Hematopoietic multipotent progenitor cell treated with erythropoietin and hydrocortisone succinate and interleukin-3 and kit ligand, for 15 days (in vitro differentiated cells): Measurements from ENCODE around the gene KIF26B.

Experiments used
- DNase-seq: peaks from one replicate; pipeline ENCODE4 v3.0.0-alpha.2; 2015; ENCODE audit warnings: low spot score

KIF26B gene

DNA sequence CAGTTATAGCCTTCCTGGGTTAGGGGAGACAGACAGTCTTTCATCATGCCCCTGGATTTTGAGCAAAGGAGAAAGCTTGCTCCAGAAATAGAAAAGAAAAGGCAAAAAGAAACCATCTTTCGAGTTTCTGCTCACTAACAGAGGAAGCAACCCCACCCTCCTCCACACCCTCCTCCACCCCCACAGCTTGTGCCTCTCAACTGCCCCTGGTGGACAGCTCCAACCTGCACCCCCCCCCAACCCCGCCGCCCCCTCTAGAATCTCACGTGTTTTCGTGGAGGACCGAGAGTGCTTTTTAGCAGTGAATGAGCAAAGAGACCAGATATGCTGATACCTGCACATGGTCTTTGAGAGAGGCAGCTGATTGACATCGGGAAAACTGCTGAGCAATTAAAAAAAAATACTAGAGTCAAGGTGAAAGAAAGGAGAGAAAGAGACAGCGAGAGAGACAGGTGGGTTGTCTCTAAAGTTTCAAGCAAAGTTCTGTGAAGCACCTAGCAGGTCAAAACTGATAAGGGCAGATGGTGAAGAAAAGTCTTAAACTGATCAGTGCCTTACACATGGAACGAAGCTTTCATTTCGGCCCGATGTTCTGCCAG lies 358.3 kb downstream of the KIF26B start:
- no peak for DNase-seq

GRCh38 chr1:245516284-245516759 lies 361.5 kb downstream of the KIF26B start:
- DNase-seq = no peak

DNA sequence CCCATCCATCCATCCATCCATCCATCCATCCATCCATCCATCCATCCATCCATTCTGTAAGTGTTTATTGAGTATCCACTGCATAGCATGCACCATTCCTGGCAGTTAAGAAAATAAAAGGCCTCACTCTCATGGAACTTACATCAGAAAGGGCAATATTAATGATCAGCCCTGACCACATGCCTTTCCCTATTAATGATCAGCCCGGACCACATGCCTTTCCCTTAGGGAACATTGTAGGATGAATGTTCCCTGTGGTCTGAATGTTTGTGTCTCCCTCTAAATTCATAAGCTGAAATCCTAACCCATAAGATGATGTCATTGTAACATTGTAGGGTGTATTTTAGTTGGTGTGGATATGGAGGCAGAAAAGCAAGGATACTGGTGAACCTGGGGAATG lies 365.8 kb downstream of the KIF26B start:
- DNase-seq = no peak

GRCh38 chr1:245526141-245526540 lies 371.4 kb downstream of the KIF26B start:
- DNase-seq = no peak

DNA sequence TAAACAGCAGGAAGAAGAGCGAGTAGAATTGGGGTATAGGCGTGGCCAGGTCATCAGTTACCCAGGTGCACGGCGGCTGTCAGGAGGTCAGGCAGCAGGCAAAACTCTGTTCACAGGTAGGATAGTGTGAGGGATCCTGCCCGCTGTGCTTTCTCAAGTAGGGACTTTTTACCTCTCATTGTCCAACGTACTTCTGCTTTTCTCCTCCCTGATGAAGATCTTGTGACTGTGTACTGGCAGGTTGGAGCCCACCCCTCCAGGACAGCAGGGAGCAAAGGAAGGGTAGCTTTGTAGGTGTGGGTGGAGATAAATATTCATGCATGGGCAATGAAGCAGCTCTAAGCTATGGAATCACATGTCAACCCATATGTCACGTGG lies 373.5 kb downstream of the KIF26B start:
- DNase-seq = no peak

DNA sequence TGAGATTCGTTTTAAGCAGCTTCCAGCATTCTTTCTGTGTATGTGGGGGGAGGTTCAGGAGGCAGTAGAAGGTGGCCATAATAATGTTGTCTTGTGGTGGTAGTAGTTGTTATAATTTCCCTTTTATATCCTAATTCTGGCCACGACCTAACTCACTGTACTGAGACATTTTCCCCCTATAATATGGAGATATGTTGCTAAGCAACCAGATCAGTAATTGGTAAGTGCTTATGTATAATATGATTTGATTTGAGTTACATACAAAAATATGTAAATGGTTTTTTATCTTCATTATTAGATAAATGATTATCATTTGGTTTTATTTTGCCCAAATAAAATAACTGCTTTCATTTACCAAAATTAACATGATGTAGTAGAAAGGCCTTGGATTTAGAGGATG lies 376.2 kb downstream of the KIF26B start:
- DNase-seq = no peak

- no peak for DNase-seq
Observed at GRCh38 chr1:245537992-245538391, 383.2 kb downstream of the KIF26B start.

GRCh38 chr1:245538671-245539070 lies 383.9 kb downstream of the KIF26B start:
- DNase-seq = no peak

GRCh38 chr1:245541369-245541768 lies 386.6 kb downstream of the KIF26B start:
- DNase-seq = no peak

DNA sequence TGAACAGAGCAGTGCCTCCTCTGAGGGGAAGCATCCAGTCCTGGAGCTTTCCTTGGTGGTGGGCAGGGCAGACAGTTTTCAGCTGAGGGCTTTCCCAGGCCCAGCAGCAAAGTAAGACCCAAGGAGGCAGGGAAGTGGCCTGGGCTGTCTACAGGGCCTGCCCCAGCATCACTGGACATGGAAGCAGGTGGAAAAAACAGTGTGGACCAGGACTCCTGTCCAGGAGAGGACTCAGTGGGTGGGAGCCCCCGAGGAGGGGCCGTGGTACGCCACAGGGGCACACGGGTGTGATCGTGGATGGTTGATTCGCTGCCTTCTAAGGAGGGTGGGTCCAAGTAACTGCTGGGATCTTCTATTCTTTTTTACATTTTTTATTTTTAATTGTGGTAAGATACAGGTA lies 387.6 kb downstream of the KIF26B start:
- no peak for DNase-seq

DNA sequence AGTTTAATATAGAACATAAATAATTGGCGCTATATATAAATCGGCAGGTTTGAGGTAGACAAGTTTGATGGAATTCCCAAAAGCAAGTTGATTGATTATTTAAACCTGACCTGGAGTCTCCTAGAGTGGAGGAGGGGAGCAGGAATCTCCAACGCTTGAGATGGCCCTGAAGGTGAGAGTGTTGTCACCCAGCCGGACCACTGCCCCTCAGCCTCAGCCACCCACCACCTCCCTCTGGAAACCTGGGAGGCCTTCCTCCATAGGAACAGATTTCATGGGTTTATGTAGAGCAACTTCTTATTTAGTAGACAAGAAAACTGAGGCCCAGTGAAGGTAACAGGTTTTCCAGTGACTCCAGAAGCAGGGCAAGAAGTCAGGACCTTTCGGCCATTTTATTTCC lies 389.5 kb downstream of the KIF26B start:
- no peak for DNase-seq

DNA sequence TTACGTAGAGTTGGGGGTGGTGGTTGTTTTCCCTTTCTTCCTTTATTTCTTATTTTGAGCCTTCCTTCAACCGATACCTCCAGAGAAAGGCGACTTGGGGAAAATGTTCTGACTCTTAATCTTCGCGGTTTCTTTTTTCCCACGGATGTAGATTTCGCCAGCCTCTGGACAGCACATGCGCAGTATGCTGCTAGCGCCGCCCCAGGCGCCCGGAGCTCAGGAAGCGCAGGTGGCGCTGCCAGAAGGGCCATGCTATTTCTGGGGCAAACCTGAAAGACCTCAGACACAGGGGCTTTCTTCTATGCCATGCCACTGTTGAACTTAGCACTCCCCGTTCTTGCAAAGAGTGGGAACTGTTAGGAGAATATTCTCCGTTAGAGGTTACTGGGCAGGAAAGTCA lies 392.1 kb downstream of the KIF26B start:
- DNase-seq = no peak

DNA sequence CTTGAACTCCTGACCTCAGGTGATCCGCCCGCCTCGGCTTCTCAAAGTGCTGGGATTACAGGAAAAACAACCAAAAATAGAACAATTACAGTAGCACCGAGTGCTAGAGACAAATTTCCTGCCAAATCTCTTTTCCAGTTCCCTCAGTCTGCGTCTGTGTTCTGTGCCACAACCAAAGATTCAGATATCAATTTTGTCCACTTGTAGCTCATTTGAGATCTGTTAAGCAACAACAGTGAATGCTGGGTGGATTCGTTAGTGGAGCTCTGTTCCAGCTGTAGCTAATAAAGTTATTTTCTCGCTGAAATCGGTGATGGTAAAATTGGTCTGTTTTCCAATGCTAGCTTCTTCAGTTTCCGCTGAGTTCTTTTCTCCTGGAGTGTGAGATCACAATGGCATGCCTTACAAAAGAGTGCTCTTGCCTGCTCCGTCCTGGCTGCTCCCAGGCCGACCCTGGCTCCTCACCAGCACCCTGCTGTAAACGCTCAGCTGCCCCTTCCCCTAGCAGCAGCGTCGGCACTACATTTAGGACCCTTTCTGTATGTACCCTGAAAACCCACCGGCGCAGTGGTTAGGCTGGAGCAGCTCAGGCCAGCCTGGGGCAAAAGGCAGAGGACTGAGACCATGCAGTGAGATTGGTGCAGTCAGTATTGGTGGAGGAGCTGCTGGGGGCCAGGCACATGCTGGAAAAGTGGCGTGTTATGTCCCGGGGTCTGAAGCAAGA lies 395.4 kb downstream of the KIF26B start:
- DNase-seq = no peak

DNA sequence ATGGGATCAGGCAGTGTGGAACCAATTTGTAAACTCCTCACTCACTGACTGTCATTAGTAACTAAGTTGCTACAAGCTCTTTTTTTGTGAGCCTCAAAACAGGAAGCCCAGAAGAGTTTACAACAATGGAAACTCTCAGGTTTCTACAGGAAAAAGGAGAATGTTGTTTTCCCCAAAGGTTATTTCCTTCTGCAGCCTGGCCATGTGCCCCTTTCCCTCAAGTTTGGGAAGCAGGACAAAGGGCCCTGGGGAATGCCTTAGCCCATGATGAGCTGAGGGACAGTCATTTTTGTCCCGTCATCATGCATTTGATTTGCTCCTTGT lies 395.9 kb downstream of the KIF26B start:
- no peak for DNase-seq

- DNase-seq = no peak
Observed at GRCh38 chr1:245551536-245551935, 396.8 kb downstream of the KIF26B start.

DNA sequence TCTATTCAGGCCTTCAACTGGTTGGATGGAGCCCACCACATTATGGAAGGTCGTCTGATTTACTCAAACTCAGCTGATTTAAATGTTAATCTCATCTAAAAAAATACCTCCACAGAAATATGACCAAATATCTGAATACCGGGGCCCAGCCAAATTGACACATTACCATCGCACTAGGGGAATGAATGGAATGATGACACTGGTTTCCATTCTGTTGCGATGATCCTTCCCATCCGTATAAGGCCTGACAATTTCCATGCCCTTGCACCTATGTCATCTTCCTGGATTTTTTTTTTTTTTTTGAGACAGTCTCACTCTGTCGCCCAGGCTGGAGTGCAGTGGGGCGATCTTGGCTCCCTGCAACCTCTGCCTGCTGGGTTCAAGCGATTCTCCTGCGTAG lies 397.5 kb downstream of the KIF26B start:
- no peak for DNase-seq

DNA sequence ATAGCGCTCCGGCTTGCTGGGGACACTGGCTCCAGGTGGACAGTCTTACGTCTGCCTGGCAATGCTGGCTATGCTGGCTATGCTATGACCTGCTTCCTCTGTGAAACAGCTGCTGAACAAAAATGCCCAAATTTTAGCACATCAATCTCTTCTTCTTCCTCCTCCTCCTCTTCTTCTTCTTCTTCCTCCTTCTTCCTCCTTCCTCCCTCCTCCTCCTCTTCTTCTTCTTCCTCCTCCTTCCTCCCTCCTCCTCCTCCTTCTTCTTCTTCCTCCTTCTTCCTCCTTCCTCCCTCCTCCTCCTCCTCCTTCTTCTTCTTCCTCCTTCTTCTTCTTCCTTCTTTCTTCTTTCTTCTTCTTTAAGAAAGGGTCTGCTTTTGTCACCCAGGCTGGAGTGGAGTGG lies 401.3 kb downstream of the KIF26B start:
- DNase-seq = no peak

GRCh38 chr1:245558069-245558468 lies 403.3 kb downstream of the KIF26B start:
- DNase-seq = no peak

DNA sequence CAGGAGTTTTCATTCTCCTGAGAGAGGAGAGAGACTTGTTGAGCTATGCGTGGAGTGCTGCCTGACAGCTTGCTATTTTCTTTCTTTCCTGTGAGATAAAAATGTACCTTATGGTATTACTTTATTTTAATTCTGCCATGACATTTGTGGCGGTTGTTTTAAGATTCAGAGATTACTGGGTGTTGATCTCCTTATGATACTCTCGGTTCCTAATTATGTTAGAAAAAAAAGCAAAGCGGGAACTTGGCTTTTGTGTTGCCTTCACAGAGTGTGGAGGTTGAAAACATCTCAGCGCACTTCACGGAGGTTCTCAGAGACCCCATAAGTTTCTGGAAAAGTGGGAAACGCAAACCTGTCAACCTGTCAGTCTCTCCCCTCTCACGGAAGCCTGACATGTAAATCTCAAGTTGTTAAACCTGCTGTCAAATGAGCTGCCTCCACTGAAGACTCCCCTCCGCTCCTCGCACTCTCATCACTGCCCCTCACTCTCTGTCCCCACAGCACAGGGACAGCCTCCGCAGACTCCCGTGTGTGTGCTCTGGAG lies 405.6 kb downstream of the KIF26B start:
- DNase-seq = no peak

- no peak for DNase-seq
Observed at GRCh38 chr1:245561665-245562234, 407.0 kb downstream of the KIF26B start.

GRCh38 chr1:245566134-245566533 lies 411.3 kb downstream of the KIF26B start:
- DNase-seq = no peak

GRCh38 chr1:245566952-245567351 lies 412.2 kb downstream of the KIF26B start:
- no peak for DNase-seq

GRCh38 chr1:245571815-245572294 lies 417.1 kb downstream of the KIF26B start:
- DNase-seq = no peak
